Activated naive CD8-positive, alpha-beta T cell treated with anti-CD3 and anti-CD28 coated beads for 36 hours (primary cell): ENCODE data around the gene NGEF. TPM values are rescaled to one million over a fixed set of nuclear protein-coding genes. Genes with fewer than 3 reads are reported as not detected.
"Not testable (repeated sequence)": the region's sequence is repeated elsewhere in the genome, so short reads cannot be mapped to it uniquely, and the experiment has no call there.

Experiments used
- DNase-seq: peaks from one replicate; pipeline ENCODE4 v3.0.0; 2021
- H3K27ac Mint-ChIP-seq: one replicate; pipeline ENCODE4 v1.8.0; 2022; ENCODE audit warnings: mild to moderate bottlenecking, moderate library complexity, mixed read lengths
- H3K27me3 Mint-ChIP-seq: one replicate; pipeline ENCODE4 v1.8.0; 2022; ENCODE audit warnings: mild to moderate bottlenecking, mixed read lengths
- H3K36me3 Mint-ChIP-seq: one replicate; pipeline ENCODE4 v1.8.0; 2021; ENCODE audit warnings: mild to moderate bottlenecking, mixed read lengths
- H3K4me1 Mint-ChIP-seq: one replicate; pipeline ENCODE4 v1.8.0; 2021; ENCODE audit warnings: mixed read lengths
- H3K4me3 Mint-ChIP-seq: one replicate; pipeline ENCODE4 v1.8.0; 2022; ENCODE audit warnings: mild to moderate bottlenecking, moderate library complexity, mixed read lengths
- H3K9me3 Mint-ChIP-seq: one replicate; pipeline ENCODE4 v1.8.0; 2022; ENCODE audit warnings: mixed read lengths
- total RNA-seq, 2 experiments: library from RNA; stranded (reverse); gene quantifications; one replicate each; pipeline ENCODE4 v1.2.3, GENCODE V29; 2021

NGEF gene
- total RNA-seq, 2 experiments from 2014 or later = not detected

DNA sequence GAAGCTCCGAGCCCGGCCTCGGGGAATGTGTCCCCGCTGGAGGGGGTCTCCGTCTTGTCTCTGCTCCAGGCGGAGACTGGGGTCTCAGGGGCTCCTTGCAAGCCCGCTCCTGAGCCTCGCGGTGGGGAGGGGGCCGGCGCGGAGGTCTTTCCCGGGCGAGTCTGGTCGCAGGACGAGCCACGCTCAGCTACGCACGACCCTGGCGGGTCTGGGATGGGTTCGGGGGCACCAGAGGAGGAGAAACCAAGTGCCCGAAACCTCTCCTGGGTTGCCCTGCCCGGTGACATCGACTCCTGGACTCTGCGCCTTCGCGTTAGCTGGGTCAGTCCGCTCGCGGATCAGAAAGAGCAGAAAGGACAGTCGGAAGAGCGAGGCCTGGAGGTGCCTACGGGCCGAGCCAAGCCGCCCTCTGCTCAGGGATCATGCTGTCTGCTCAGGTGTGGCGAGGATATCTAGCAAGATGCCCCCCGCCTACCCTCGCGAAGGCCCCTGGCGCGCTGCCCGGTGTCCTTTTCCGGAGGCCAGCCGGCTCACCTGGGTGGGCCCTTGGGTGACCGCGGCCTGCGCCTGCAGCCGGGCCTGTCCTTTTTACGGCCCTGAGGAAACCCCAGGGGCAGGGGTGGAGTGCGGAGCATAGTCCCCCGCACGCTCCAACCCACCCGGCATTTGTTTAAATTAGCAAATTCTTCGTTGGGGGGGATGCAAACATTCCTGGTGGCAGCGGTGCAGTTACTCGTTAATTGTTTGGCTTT, 84.3 kb downstream of the NGEF start:
- no peaks in the 10 kb centered on the region for H3K36me3 Mint-ChIP-seq
- no peak overlapping the region for H3K27ac Mint-ChIP-seq
- peak overlapping the region; percentile 7 for H3K4me3 Mint-ChIP-seq
- no peaks in the 10 kb centered on the region for H3K9me3 Mint-ChIP-seq
- H3K27me3 Mint-ChIP-seq = peaks cover 76% of the 10 kb centered on the region
- peaks cover 7% of the 10 kb centered on the region for H3K4me1 Mint-ChIP-seq
- DNase-seq = no peak

DNA sequence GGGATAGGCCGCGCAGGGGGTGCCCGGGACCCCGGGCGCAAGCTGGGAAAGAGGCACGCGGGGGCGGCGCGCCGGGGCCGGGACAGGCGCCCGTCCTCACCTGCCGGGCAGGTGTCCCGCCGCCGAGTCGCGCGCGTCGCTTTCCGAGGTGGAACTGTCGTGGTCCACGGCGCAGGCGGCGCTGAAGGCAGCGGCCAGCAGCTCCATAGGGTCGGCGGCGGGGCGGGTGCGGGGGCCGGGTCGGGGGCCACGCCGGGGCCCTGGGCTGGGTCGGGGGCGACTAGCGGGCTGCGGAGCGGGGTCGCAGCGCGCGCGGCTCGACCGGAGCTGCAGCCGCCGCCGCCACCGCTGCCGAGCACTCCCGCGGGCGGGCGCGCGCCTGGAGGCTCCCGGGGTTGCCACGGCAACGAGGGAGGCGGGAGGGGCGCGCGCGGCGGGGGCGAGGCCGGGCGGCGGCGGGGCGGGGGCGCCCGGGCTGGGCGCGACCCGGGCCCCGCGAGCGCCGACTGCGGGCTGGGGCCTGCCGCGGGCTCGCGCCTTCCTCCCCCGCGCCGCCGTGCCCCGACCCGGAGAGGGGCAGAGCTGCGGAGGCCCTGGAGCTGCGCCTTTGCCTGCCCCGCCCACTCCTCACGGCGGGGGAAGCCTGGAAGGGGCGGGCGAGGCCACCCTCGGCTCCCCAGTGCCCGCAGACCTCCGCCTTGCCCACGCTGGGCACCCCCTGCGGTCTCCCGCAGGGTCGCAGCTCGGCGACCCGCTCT, 85.1 kb downstream of the NGEF start:
- Mint-ChIP-seq H3K27ac (no peak overlapping the region), H3K4me3 (no peak overlapping the region), H3K27me3 (peaks cover 76% of the 10 kb centered on the region), H3K9me3 (no peaks in the 10 kb centered on the region), H3K36me3 (no peaks in the 10 kb centered on the region), H3K4me1 (peaks cover 7% of the 10 kb centered on the region)
- peak; percentile 29 for DNase-seq

DNA sequence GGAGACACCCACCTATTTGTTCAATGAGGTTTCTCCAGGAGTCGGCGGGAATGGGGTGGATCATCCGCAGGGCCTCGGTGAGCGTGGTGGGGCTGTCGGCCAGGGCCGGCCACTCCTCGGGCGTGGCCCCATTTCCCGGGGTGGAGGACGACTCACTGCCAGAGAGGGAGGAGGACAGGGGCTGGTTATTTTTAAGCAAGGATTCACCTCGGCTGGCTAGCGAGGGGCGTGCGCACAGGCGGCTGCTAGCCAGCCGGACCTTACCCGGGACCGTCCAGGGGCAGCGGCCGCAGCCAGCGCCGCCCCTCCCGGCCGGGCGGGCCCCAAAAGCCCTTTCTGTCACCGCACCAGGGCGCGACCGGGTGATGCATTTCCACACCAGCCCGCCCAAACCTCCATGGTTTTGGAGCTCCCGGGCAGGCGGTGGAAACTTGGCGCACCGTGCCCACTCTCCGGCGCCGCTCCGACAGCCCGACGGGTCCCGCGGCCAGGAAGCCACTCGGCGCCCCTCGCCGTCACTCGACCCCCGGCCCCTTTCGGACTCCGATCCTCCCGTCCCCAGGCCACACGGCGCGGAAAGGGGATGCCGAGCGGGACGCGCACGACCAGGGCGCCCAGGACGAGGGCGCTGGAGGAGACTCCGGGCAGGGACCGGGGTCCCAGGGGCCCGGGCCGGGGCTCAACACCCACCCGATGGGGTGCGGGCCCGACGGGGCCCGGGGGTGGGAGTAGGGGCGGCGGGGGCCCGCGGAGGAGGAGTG, 85.8 kb downstream of the NGEF start:
- DNase-seq = no peak
- H3K9me3 Mint-ChIP-seq = no peaks in the 10 kb centered on the region
- H3K4me3 Mint-ChIP-seq = peak overlapping the region; percentile 56
- H3K36me3 Mint-ChIP-seq = no peaks in the 10 kb centered on the region
- peaks cover 7% of the 10 kb centered on the region for H3K4me1 Mint-ChIP-seq
- peaks cover 76% of the 10 kb centered on the region for H3K27me3 Mint-ChIP-seq
- H3K27ac Mint-ChIP-seq = no peak overlapping the region

DNA sequence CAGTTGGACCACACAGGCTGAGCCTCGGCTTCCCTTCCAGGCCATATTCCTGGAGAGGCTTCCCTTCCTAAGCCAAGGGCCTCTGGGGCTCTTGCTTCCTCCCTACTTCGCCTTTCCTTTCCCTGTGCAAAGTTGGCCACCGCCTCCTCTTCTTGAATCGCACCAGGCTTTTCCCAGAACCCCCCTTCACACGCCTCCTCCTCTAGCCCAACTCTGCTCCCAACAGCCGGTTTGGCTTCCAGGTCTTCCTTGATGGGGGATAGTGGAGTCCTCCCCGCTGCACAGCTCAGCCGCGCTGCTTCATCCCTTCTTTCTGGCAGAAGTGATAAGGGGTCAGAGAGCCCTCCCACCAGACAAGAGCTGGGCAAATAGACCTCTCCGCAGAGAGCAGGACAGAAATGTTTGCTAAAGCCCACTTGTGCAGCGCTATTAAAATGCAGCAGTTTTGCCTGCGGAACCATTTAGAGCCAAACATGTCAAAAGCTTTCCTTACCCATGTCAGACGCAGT, 86.6 kb downstream of the NGEF start:
- peaks cover 7% of the 10 kb centered on the region for H3K4me1 Mint-ChIP-seq
- DNase-seq = no peak
- H3K27me3 Mint-ChIP-seq = peaks cover 69% of the 10 kb centered on the region
- peak overlapping the region; percentile 56 for H3K4me3 Mint-ChIP-seq
- H3K9me3 Mint-ChIP-seq = no peaks in the 10 kb centered on the region
- no peaks in the 10 kb centered on the region for H3K36me3 Mint-ChIP-seq
- no peak overlapping the region for H3K27ac Mint-ChIP-seq

DNA sequence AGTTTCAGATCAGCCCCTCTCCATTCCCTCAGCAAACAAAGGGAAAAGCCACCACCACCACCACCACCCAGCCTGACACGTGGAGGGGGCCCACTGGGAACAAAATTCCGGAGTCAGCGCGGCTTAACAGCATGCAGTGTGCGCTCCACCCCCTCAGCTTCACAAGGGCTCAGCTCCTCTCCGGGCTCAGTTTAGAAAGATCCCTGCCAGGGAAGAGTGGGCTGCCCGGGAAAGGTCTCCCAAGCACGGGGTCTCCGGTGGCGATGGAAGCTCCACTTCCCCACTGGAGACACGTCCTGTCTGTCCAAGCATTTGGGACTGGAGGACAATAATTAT, 87.3 kb downstream of the NGEF start:
- no peak for DNase-seq
- H3K27ac Mint-ChIP-seq = no peak overlapping the region
- no peaks in the 10 kb centered on the region for H3K9me3 Mint-ChIP-seq
- peaks cover 62% of the 10 kb centered on the region for H3K27me3 Mint-ChIP-seq
- H3K36me3 Mint-ChIP-seq = no peaks in the 10 kb centered on the region
- peaks cover 7% of the 10 kb centered on the region for H3K4me1 Mint-ChIP-seq
- no peak overlapping the region for H3K4me3 Mint-ChIP-seq

DNA sequence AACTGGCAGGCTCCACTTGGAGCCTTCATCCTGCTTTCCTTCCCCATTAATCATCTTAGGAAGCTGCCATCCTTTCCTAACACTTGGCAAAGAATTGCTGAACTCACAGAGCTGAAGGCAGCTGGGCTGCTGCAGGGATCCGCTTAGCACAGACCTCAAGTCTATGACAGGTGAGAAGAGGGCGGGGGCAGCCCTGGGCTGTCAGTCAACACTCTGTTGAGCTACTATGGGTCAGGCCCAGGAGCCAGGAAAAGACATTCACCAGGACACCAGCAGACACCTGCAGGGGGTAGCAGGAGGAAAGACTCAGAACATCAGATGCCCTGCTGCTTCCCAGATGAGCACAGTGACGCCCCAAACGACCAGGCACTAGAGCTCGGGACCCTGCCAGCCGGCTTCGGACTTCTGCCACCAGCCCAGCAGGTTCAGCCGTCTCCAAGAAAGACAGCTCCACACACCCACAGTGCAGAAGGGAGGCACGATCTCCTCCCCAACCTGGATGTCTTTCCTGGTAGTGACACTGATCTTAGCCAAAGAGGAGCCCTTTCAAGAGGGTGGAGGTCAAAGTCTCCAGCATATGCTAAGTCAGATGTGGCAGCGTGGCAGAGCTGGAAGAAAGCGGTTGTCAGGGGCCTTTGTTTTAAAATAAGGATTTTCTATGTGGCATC, 87.8 kb downstream of the NGEF start:
- no peak for DNase-seq
- H3K27me3 Mint-ChIP-seq = peaks cover 61% of the 10 kb centered on the region
- H3K27ac Mint-ChIP-seq = no peak overlapping the region
- no peaks in the 10 kb centered on the region for H3K9me3 Mint-ChIP-seq
- no peaks in the 10 kb centered on the region for H3K36me3 Mint-ChIP-seq
- H3K4me3 Mint-ChIP-seq = no peak overlapping the region
- peaks cover 7% of the 10 kb centered on the region for H3K4me1 Mint-ChIP-seq

DNA sequence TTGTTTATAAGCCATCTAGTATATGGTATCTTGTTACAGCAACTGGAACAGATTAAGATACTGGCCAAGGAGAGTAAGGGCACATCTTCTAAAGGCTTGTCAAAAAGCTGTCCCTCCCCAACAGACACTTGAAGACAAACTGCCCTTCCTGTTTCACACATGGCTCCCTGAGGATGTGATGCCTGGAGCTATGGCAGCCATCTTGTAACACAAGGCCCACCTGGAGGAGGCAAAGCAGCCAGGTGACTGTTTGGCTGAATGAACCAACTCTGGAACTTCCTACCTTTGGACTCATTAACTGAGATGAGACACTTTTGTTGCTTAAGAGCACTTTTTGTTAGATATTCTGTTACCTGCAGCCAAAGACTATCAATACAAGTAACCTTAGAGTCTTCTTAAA, 88.6 kb downstream of the NGEF start:
- Mint-ChIP-seq H3K36me3 (no peaks in the 10 kb centered on the region), H3K27me3 (peaks cover 55% of the 10 kb centered on the region), H3K4me3 (no peak overlapping the region), H3K4me1 (peaks cover 7% of the 10 kb centered on the region), H3K9me3 (no peaks in the 10 kb centered on the region), H3K27ac (no peak overlapping the region)
- no peak for DNase-seq

DNA sequence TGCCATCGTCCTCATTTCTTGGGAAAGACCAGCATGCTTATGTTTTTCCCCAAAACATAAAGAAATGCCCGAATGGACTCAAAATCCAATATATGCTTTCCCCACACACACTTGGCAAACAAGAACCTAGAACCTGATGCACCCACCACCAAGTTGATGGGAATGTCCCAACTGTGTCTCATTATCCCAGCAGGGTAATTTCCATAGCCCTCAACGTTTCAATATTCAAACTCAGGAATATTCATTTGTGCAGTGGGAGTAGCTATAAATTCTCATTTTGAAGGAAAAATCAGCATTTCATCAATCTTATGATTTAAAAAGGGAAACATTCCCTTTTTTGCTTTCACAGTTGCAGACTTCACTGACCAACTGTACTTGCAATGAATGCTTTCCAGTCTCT, 92.3 kb downstream of the NGEF start:
- Mint-ChIP-seq H3K9me3 (no peaks in the 10 kb centered on the region), H3K27ac (no peak overlapping the region), H3K4me3 (no peak overlapping the region), H3K4me1 (no peaks in the 10 kb centered on the region), H3K36me3 (no peaks in the 10 kb centered on the region), H3K27me3 (peaks cover 52% of the 10 kb centered on the region)
- DNase-seq = no peak

DNA sequence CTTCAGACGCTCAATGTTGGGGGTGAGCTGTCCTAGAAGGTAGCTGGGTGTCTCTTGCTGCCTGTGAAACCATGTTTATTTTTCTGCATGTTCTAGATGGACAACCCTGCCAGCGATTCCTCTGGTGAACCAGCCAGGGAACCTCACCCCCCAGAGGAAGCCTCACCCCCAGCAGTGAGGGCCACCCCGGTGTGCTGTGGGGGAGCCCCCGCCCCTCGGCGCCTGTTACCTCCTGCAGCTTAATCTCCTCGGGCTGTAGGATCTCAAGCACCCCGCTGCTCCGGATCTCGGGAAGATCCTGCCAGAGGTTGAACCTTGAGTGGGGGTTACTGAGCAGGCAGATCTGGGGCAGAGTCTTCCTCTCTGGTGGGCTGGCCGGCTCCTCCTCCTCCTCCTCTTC, 93.0 kb downstream of the NGEF start:
- peaks cover 49% of the 10 kb centered on the region for H3K27me3 Mint-ChIP-seq
- H3K36me3 Mint-ChIP-seq = no peaks in the 10 kb centered on the region
- no peaks in the 10 kb centered on the region for H3K9me3 Mint-ChIP-seq
- no peak for DNase-seq
- no peaks in the 10 kb centered on the region for H3K4me1 Mint-ChIP-seq
- H3K4me3 Mint-ChIP-seq = no peak overlapping the region
- no peak overlapping the region for H3K27ac Mint-ChIP-seq

DNA sequence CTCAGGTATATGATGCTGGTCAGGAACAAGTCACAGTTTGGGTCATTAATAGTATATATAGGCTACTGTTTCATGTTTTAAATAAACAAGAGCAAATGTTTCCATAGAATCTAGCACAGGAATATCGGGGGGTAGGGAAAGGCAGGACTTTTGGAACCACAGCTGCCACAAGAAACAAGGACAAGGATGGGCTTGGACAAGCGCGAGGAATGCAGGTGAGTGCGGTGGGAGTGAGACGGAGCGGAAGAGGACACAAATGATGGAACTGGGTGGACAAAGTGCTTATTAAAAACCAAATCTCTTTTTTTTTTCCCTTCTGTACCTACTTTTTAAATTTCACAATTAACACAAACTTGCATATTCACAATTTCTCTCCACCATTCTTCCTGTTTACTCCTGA, 93.9 kb downstream of the NGEF start:
- DNase-seq = no peak
- Mint-ChIP-seq H3K27ac (no peak overlapping the region), H3K27me3 (peaks cover 43% of the 10 kb centered on the region), H3K4me3 (no peak overlapping the region), H3K4me1 (no peaks in the 10 kb centered on the region), H3K9me3 (no peaks in the 10 kb centered on the region), H3K36me3 (no peaks in the 10 kb centered on the region)

DNA sequence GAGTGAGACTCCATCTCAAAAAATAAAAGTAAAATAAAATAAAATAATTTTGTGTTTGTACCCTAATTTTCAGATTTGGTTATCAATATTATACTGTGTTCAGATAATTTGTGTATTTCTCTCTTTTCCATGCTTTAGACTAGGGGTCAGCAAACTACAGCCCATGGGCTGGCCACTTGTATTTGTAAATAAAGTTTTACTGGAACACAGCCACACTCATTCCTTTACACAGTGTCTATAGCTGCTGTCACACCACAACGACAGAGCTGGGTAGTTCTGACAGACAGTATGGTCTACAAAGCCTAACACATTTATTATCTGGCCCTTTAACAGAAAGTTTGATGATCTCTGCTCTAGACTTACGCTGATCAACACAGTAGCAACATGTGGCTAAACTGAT, 99.2 kb downstream of the NGEF start:
- Mint-ChIP-seq H3K27ac (no peak overlapping the region), H3K4me1 (no peaks in the 10 kb centered on the region), H3K27me3 (peaks cover 56% of the 10 kb centered on the region), H3K9me3 (peaks cover 21% of the 10 kb centered on the region), H3K4me3 (no peak overlapping the region), H3K36me3 (no peaks in the 10 kb centered on the region)
- no peak for DNase-seq

DNA sequence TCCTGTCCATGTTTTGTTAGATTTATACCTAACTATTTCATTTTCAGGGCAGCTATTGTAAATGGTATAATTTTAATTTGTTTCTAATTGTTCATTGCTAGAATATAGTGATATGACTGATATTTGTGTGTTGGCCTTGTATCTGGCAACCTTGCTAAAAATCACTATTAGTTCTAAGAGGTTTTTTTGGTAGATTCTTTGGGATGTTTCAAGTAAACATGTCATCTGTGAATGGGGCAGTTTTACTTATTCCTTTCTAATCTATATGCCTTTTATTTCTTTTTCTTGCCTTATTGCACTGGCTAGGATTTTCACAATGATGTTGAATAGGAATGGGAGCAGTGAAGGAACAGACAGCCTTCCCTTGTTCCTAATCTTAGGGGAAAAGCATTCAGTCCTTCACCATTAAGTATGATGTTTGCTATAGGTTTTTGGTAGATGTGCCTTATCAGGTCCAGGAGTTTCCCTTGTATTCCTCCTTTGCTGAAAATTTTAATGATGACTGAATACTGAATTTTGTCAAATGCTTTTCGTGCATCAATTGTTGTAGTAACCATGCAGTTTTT, 101.3 kb downstream of the NGEF start:
- no peak overlapping the region for H3K4me3 Mint-ChIP-seq
- H3K27ac Mint-ChIP-seq = no peak overlapping the region
- no peaks in the 10 kb centered on the region for H3K36me3 Mint-ChIP-seq
- peaks cover 21% of the 10 kb centered on the region for H3K9me3 Mint-ChIP-seq
- no peaks in the 10 kb centered on the region for H3K4me1 Mint-ChIP-seq
- no peak for DNase-seq
- peaks cover 40% of the 10 kb centered on the region for H3K27me3 Mint-ChIP-seq

DNA sequence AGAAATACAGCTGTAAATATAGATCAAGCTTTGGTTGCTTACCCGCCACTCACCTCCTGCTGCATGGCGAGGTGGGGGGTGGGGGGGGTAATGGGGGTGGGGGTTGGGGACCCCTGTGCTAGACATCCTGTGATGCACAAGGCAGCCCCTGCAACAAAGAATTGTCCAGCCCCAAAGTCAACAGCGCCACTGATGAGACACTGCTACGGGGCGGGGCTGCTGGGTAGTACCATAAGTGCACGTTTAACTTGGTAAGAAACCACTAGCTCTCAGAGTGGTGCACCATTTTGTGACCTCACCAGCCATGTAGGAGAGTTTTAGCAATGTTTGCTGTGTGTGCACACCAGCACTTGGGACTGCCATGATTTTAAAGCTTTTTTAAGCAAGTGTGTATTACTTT, 102.7 kb downstream of the NGEF start:
- Mint-ChIP-seq H3K27me3 (peaks cover 38% of the 10 kb centered on the region), H3K4me1 (no peaks in the 10 kb centered on the region)

DNA sequence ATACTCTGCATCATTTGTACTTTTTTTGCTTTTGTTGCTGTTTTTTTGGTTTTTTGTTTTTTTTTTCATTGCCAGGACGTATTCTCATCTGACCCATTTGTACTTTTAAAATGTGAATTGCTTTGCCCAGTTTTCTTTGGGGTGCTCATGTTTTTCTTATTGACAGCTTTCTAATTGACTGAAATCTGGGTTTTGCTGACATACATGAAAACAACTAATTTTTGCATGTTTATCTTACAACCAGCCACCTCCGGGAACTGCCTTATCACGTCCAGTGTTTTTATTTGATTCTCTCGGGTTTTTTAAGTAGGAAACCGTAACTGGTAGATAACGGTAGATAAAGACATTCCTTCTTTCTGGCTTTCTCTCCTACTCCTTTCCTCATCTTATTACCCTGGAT, 104.4 kb downstream of the NGEF start:
- no peak for DNase-seq
- Mint-ChIP-seq H3K4me3 (no peak overlapping the region), H3K9me3 (peaks cover 21% of the 10 kb centered on the region), H3K4me1 (no peaks in the 10 kb centered on the region), H3K36me3 (no peaks in the 10 kb centered on the region), H3K27me3 (peaks cover 30% of the 10 kb centered on the region), H3K27ac (no peak overlapping the region)

More for the DNA sequence above, 102.7 kb downstream of the NGEF start:
- H3K27ac Mint-ChIP-seq = no peak overlapping the region
- no peak for DNase-seq
- H3K4me3 Mint-ChIP-seq = no peak overlapping the region
- peaks cover 21% of the 10 kb centered on the region for H3K9me3 Mint-ChIP-seq
- no peaks in the 10 kb centered on the region for H3K36me3 Mint-ChIP-seq

DNA sequence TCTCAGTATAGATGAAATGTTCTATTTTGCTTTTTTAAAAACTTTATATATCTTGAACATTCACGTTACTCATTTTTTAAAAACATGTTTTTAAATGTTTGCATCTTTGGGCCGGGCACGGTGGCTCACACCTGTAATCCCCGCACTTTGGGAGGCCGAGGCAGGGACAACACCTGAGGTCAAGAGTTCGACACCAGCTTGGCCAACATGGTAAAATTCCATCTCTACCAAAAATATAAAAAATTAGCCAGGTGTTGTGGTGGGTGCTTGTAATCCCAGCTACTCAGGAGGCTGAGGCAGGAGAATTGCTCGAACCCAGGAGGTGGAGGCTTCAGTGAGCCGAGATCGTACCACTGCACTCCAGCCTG, 105.4 kb downstream of the NGEF start:
- peaks cover 18% of the 10 kb centered on the region for H3K9me3 Mint-ChIP-seq
- H3K36me3 Mint-ChIP-seq, H3K4me3 Mint-ChIP-seq: not testable (repeated sequence)

More for the DNA sequence above, 105.4 kb downstream of the NGEF start:
- peaks cover 22% of the 10 kb centered on the region for H3K27me3 Mint-ChIP-seq
- not testable (repeated sequence) for H3K27ac Mint-ChIP-seq, H3K4me1 Mint-ChIP-seq, DNase-seq
